K562 (cell line): ENCODE data around the gene BID. TPM values are rescaled to one million over a fixed set of nuclear protein-coding genes. Genes with fewer than 3 reads are reported as not detected.

Experiments used
- HCFC1 ChIP-seq: IDR thresholded peaks from 2 replicates; pipeline ENCODE4 v1.6.1; 2012; ENCODE audit warnings: low read depth, low read length, improper control_type of control experiment
- SMAD2 ChIP-seq: fragments of 150-350 bp; IDR thresholded peaks from 2 replicates; pipeline ENCODE4 v1.6.1; 2014; ENCODE audit warnings: low read depth, mild to moderate bottlenecking, low read length
- SMAD3 ChIP-seq: fragments of 450-650 bp; formaldehyde crosslinking; conservative IDR thresholded peaks from 2 replicates; pipeline ENCODE4 v1.4.0; 2020; ENCODE audit warnings: mild to moderate bottlenecking
- polyA plus RNA-seq, 8 experiments: library from polyadenylated mRNA; depleted of rRNA in 4 of 8; stranded (reverse) in 5 of 8; unstranded in 3 of 8; fragments of >200 nt; fragmentation: Nextera tagmentation in 2 of 8; fragmentation: Illumina TruSeq in 1 of 8; extraction: Ambion mirVana in 2 of 8; extraction: Trizol in 1 of 8; gene quantifications; 2 replicates each; pipeline versions ENCODE4 v1.2.1 to v1.2.3, GENCODE V29; 2011 to 2014; ENCODE audit warnings: inconsistent platforms in 1 of 8, missing spikeins in 1 of 8
- total RNA-seq, 7 experiments: library from RNA; depleted of rRNA in 6 of 7; stranded (reverse); fragments of >200 nt in 6 of 7; fragmentation: Illumina TruSeq in 2 of 7; extraction: Trizol in 2 of 7; gene quantifications; 2 replicates each; pipeline versions ENCODE4 v1.2.1 to v1.2.3, GENCODE V29; 2011 to 2021; ENCODE audit warnings: low replicate concordance in 1 of 7
- TF ChIP-seq, protein P1 (sequence below): fragments of 250-450 bp; sonication (Bioruptor Pico); IDR thresholded peaks from 2 replicates; pipeline ENCODE4 v1.5.0; 2022; ENCODE audit warnings: mild to moderate bottlenecking
- TF ChIP-seq, protein P2 (sequence below): sonication (generic); formaldehyde crosslinking; IDR thresholded peaks from 2 replicates; pipeline ENCODE4 v1.8.0; 2023; ENCODE audit warnings: mild to moderate bottlenecking, missing genetic modification reagents
- TF ChIP-seq, protein P3 (sequence below): fragments of 450-650 bp; IDR thresholded peaks from 2 replicates; pipeline ENCODE4 v1.6.1; 2016; ENCODE audit warnings: borderline replicate concordance

The BID gene
- total and polyA plus RNA-seq, 9 of the 15 experiments (the other 6 are each of a cell fraction or from before 2014, with no cell fraction given): 5.2 to 209 (median 63.7) TPM

DNA sequence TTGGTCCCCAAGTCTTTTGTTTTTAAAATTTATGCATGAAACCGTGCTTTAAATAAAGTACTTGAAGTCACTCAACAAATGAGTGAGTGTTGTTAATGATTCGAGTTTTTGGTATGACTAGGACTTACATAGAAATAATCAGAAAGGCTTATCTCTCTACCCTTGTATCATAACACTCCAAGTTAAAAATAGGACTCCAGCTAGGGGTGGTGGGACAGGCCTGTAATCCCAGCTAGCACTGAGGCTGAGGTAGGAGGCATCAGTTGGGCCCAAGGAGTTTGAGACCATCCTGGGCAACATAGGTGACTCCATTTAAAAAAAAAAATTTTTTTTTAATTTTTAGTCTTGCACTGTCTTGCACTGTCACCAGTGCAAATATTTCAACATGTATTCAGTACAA lies 80.1 kb downstream of the BID start (continued):
- TF ChIP-seq, protein P1, sequence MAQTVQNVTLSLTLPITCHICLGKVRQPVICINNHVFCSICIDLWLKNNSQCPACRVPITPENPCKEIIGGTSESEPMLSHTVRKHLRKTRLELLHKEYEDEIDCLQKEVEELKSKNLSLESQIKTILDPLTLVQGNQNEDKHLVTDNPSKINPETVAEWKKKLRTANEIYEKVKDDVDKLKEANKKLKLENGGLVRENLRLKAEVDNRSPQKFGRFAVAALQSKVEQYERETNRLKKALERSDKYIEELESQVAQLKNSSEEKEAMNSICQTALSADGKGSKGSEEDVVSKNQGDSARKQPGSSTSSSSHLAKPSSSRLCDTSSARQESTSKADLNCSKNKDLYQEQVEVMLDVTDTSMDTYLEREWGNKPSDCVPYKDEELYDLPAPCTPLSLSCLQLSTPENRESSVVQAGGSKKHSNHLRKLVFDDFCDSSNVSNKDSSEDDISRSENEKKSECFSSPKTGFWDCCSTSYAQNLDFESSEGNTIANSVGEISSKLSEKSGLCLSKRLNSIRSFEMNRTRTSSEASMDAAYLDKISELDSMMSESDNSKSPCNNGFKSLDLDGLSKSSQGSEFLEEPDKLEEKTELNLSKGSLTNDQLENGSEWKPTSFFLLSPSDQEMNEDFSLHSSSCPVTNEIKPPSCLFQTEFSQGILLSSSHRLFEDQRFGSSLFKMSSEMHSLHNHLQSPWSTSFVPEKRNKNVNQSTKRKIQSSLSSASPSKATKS (CRISPR knock-in tag): no peak
- TF ChIP-seq SMAD3 (CRISPR knock-in tag) (no peak), SMAD2 (no peak), HCFC1 (no peak)
- TF ChIP-seq, protein P2, sequence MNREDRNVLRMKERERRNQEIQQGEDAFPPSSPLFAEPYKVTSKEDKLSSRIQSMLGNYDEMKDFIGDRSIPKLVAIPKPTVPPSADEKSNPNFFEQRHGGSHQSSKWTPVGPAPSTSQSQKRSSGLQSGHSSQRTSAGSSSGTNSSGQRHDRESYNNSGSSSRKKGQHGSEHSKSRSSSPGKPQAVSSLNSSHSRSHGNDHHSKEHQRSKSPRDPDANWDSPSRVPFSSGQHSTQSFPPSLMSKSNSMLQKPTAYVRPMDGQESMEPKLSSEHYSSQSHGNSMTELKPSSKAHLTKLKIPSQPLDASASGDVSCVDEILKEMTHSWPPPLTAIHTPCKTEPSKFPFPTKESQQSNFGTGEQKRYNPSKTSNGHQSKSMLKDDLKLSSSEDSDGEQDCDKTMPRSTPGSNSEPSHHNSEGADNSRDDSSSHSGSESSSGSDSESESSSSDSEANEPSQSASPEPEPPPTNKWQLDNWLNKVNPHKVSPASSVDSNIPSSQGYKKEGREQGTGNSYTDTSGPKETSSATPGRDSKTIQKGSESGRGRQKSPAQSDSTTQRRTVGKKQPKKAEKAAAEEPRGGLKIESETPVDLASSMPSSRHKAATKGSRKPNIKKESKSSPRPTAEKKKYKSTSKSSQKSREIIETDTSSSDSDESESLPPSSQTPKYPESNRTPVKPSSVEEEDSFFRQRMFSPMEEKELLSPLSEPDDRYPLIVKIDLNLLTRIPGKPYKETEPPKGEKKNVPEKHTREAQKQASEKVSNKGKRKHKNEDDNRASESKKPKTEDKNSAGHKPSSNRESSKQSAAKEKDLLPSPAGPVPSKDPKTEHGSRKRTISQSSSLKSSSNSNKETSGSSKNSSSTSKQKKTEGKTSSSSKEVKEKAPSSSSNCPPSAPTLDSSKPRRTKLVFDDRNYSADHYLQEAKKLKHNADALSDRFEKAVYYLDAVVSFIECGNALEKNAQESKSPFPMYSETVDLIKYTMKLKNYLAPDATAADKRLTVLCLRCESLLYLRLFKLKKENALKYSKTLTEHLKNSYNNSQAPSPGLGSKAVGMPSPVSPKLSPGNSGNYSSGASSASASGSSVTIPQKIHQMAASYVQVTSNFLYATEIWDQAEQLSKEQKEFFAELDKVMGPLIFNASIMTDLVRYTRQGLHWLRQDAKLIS: no peak
- TF ChIP-seq, protein P3, sequence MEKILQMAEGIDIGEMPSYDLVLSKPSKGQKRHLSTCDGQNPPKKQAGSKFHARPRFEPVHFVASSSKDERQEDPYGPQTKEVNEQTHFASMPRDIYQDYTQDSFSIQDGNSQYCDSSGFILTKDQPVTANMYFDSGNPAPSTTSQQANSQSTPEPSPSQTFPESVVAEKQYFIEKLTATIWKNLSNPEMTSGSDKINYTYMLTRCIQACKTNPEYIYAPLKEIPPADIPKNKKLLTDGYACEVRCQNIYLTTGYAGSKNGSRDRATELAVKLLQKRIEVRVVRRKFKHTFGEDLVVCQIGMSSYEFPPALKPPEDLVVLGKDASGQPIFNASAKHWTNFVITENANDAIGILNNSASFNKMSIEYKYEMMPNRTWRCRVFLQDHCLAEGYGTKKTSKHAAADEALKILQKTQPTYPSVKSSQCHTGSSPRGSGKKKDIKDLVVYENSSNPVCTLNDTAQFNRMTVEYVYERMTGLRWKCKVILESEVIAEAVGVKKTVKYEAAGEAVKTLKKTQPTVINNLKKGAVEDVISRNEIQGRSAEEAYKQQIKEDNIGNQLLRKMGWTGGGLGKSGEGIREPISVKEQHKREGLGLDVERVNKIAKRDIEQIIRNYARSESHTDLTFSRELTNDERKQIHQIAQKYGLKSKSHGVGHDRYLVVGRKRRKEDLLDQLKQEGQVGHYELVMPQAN: no peak
